Measurements from ENCODE around the gene LOXL1. TPM values are rescaled to one million over a fixed set of nuclear protein-coding genes. Genes with fewer than 3 reads are reported as not detected.

The LOXL1 gene
- total and polyA plus RNA-seq, 2 donors (not counting 1 experiment from before 2014, with no cell fraction given): 0.21 to 0.49 TPM

DNA sequence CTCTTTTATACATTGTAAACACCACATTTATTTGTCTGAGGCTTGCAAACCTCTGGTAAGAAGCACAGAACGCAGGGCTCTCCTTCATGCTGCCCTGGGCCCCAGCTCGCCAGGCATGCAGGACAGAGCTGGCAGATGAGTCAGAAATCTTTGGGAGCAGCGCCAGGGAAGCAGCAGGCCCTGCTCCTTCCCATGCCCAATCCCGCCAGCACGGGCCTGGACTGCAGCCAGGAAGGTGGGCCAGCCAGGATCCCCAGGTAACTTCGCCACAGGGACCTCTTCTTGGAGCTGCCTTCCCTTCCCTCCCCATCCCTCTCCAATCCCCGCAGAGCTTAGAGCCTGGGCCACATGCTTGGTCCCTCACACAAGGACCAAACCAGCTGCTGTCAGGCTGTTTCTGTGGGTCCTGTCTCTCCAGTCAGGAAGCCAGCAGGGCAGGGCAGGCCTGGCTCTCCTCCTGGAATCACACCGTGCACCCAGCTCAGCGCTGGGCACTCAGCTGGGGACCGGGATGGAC is 57.0 kb downstream of the LOXL1 start:
- CTCF ChIA-PET: interaction anchor here (0.6 to 1.3 kb wide), 4 partner anchors 10 to 24 kb away, joined by 3 to 9 read pairs (median 3); partner anchors contain the start of gene PML
- Histone ChIP-seq H2AFZ (ENCODE audit: insufficient read depth, low read depth, low read length, poor library complexity, severe bottlenecking) (no peak overlapping the region), H3K36me3 (replicated peaks in 1 of 2; ENCODE audit: control extremely low read depth in 1 of 2, control insufficient read depth in 1 of 2, extremely low read depth in 1 of 2, insufficient read depth in 2 of 2, low read length in 1 of 2) (no peaks in the 10 kb centered on the region), H3K79me2 (ENCODE audit: control insufficient read depth, insufficient read depth, low read length) (peaks cover 8% of the 10 kb centered on the region), H3K9ac (ENCODE audit: low read length) (no peak overlapping the region), H3K4me2 (replicated peaks; ENCODE audit: low read depth, low read length, poor library complexity, severe bottlenecking) (peak overlapping the region; percentile 66), H3K27ac (ENCODE audit: low read length in 2 of 2) (no peak overlapping the region), H3K27me3 (replicated peaks in 1 of 4; ENCODE audit: control extremely low read depth in 1 of 4, control insufficient read depth in 3 of 4, insufficient read depth in 4 of 4, low read length in 3 of 4) (no peaks in the 10 kb centered on the region), H3K9me3 (ENCODE audit: control extremely low read depth in 1 of 3, control insufficient read depth in 2 of 3, insufficient read depth in 1 of 3, low read length in 2 of 3) (no peaks in the 10 kb centered on the region), H3K4me3 (ENCODE audit: control extremely low read depth in 1 of 5, extremely low read depth in 1 of 5, insufficient read depth in 1 of 5, low read depth in 2 of 5, low read length in 4 of 5) (no peak overlapping the region), H3K4me1 (ENCODE audit: control insufficient read depth in 2 of 2, insufficient read depth in 2 of 2, low read length in 2 of 2) (peaks cover 42 to 53% of the 10 kb centered on the region in 2 donors), H4K20me1 (ENCODE audit: control insufficient read depth, insufficient read depth, low read length, poor library complexity, severe bottlenecking) (no peaks in the 10 kb centered on the region)
- TF ChIP-seq EZH2 (IDR thresholded peaks at IDR 0.05; ENCODE audit: borderline replicate concordance, insufficient read depth, low read depth, low read length, poor library complexity, severe bottlenecking): no peak
- TF ChIP-seq, protein P1, sequence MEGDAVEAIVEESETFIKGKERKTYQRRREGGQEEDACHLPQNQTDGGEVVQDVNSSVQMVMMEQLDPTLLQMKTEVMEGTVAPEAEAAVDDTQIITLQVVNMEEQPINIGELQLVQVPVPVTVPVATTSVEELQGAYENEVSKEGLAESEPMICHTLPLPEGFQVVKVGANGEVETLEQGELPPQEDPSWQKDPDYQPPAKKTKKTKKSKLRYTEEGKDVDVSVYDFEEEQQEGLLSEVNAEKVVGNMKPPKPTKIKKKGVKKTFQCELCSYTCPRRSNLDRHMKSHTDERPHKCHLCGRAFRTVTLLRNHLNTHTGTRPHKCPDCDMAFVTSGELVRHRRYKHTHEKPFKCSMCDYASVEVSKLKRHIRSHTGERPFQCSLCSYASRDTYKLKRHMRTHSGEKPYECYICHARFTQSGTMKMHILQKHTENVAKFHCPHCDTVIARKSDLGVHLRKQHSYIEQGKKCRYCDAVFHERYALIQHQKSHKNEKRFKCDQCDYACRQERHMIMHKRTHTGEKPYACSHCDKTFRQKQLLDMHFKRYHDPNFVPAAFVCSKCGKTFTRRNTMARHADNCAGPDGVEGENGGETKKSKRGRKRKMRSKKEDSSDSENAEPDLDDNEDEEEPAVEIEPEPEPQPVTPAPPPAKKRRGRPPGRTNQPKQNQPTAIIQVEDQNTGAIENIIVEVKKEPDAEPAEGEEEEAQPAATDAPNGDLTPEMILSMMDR (IDR thresholded peaks at IDR 0.05): no peak
- H3K27ac Mint-ChIP-seq: no peak overlapping the region
- H3K4me1 Mint-ChIP-seq: peaks cover 63% of the 10 kb centered on the region
- intact Hi-C loops (cut with micrococcal nuclease): no loop called here
- H3K4me3 Mint-ChIP-seq: peak overlapping the region; percentile 75
- no peaks in the 10 kb centered on the region for H3K9me3 Mint-ChIP-seq (ENCODE audit: insufficient read depth)
- POLR2A ChIA-PET: interaction anchor here (0.5 to 1.0 kb wide), 2 partner anchors 9 to 396 kb away, joined by 3 read pairs; no protein-coding TSS in a partner anchor
- DNase-seq (no peak), ATAC-seq (ENCODE audit: low read depth) (no peak)
- 65% methylated on average over 10 of the region's 10 CpGs for WGBS (ENCODE audit: insufficient coverage)
- no peaks in the 10 kb centered on the region for H3K27me3 Mint-ChIP-seq

DNA sequence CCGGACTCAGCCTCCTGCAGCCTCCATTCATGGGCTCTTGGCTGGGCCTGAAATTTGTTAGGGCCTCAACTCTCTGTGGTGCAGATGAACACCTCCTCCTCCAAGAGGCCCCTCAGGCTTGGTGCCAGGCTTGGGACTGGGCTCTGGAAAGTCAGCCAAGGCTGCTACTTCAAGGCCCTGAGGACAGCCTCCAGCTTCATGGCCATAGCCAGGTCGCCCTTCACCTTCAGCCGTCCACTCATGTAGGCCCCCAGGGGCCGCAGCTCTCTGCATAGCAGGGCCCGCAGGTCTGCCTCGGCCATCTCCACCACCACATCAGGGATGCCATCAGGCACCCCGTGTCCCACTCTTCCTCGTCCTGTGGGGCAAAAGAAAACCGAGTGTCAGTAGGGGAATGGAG is 57.5 kb downstream of the LOXL1 start:
- Histone ChIP-seq H3K4me1 (ENCODE audit: control insufficient read depth in 2 of 2, insufficient read depth in 2 of 2, low read length in 2 of 2) (peaks cover 44 to 56% of the 10 kb centered on the region in 2 donors), H3K79me2 (ENCODE audit: control insufficient read depth, insufficient read depth, low read length) (peaks cover 8% of the 10 kb centered on the region), H3K4me3 (ENCODE audit: control extremely low read depth in 1 of 5, extremely low read depth in 1 of 5, insufficient read depth in 1 of 5, low read depth in 2 of 5, low read length in 4 of 5) (no peak overlapping the region), H3K36me3 (replicated peaks in 1 of 2; ENCODE audit: control extremely low read depth in 1 of 2, control insufficient read depth in 1 of 2, extremely low read depth in 1 of 2, insufficient read depth in 2 of 2, low read length in 1 of 2) (no peaks in the 10 kb centered on the region), H3K27me3 (replicated peaks in 1 of 4; ENCODE audit: control extremely low read depth in 1 of 4, control insufficient read depth in 3 of 4, insufficient read depth in 4 of 4, low read length in 3 of 4) (no peaks in the 10 kb centered on the region), H3K9ac (ENCODE audit: low read length) (no peak overlapping the region), H3K4me2 (replicated peaks; ENCODE audit: low read depth, low read length, poor library complexity, severe bottlenecking) (no peak overlapping the region), H3K27ac (ENCODE audit: low read length in 2 of 2) (no peak overlapping the region), H2AFZ (ENCODE audit: insufficient read depth, low read depth, low read length, poor library complexity, severe bottlenecking) (no peak overlapping the region), H3K9me3 (ENCODE audit: control extremely low read depth in 1 of 3, control insufficient read depth in 2 of 3, insufficient read depth in 1 of 3, low read length in 2 of 3) (no peaks in the 10 kb centered on the region), H4K20me1 (ENCODE audit: control insufficient read depth, insufficient read depth, low read length, poor library complexity, severe bottlenecking) (no peaks in the 10 kb centered on the region)
- Mint-ChIP-seq H3K4me3 (no peak overlapping the region), H3K27ac (no peak overlapping the region), H3K27me3 (no peaks in the 10 kb centered on the region), H3K9me3 (ENCODE audit: insufficient read depth) (no peaks in the 10 kb centered on the region), H3K4me1 (peaks cover 63% of the 10 kb centered on the region)
- ATAC-seq (ENCODE audit: low read depth): no peak
- ChIA-PET POLR2A (interaction anchor here (1.0 kb wide), 1 partner anchor 9 kb away, joined by 3 read pairs; no protein-coding TSS in a partner anchor), CTCF (interaction anchor here (0.9 to 1.3 kb wide), 3 partner anchors 10 to 24 kb away, joined by 3 to 9 read pairs (median 3); partner anchors contain the start of gene PML)
- WGBS (ENCODE audit: insufficient coverage): 100% methylated on average over 3 of the region's 9 CpGs
- no peak for TF ChIP-seq EZH2 (IDR thresholded peaks at IDR 0.05; ENCODE audit: borderline replicate concordance, insufficient read depth, low read depth, low read length, poor library complexity, severe bottlenecking)
- TF ChIP-seq, protein P1 (IDR thresholded peaks at IDR 0.05): no peak
- intact Hi-C loops (cut with micrococcal nuclease): no loop called here
- no peak for DNase-seq

Measured in B cell (primary cell).